ENCODE measurements around the gene RASAL1.

The RASAL1 gene

DNA sequence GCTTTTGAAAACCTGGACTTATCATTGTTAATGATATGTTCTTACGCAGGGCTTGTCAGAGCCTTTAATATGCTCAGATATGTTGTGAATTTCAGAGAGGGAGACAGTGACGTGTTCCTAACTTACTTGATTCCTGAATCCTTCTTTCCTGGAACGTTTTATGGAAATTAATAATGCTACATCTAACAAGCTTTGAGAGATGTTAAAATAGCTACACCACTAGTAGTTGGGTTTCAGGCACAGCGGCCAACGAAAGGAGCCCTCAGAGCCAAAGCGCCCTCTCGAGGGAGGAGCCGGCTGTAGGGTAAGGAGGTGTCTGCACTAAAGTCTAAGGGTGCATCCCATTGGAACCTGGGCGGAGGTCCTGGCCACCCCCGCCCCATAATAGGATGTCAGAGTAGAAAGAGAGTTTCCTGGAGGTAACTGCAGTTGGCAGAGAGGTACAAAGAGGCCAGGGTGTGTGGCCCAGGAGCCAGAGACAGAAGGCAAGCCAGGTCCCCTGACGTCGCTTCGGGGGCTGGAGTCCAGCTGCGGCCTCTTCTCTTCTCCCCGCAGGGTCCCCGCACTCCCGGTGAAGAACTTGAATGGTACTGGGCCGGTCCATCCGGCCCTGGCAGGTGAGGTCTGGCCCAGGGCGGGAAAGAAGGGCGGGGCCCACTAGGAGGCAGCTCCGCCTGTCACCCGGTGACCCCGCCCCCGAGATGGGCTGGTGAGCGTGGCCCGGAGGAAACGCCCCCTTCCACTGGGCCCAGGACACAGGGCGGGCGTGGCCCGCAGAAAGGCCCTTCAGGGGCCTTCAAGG, 42.8 kb downstream of the RASAL1 start:
- TF ChIP-seq, protein P1, sequence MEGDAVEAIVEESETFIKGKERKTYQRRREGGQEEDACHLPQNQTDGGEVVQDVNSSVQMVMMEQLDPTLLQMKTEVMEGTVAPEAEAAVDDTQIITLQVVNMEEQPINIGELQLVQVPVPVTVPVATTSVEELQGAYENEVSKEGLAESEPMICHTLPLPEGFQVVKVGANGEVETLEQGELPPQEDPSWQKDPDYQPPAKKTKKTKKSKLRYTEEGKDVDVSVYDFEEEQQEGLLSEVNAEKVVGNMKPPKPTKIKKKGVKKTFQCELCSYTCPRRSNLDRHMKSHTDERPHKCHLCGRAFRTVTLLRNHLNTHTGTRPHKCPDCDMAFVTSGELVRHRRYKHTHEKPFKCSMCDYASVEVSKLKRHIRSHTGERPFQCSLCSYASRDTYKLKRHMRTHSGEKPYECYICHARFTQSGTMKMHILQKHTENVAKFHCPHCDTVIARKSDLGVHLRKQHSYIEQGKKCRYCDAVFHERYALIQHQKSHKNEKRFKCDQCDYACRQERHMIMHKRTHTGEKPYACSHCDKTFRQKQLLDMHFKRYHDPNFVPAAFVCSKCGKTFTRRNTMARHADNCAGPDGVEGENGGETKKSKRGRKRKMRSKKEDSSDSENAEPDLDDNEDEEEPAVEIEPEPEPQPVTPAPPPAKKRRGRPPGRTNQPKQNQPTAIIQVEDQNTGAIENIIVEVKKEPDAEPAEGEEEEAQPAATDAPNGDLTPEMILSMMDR (IDR thresholded peaks at IDR 0.05; ENCODE audit: insufficient read depth, low read depth, low read length, missing control alignments) = peak; percentile 18
- H3K4me3 ChIP-seq (ENCODE audit: low read length) = no peak overlapping the region
- peak; percentile 37 for DNase-seq (ENCODE audit: low read depth)

DNA sequence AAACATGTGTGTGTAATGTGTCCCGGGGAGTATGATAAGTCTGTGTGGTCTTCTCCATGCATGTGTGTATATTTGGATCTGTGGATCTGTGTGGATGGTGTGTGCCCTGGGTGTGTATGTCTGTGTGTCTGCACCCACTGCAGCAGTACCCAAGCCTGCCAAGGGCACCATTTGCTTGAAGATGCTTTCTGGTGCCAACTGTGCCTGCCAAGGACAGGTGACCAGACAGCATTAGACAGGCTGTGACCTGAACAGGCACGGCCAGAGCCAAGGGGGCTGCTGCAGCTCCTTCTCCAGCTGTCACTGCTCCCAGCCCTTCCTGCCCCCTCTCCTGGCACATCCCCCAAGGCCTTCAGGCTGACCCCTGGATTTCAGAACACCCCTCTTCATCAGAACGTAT, 44.1 kb downstream of the RASAL1 start:
- no peak overlapping the region for H3K4me3 ChIP-seq (ENCODE audit: low read length)
- no peak for DNase-seq (ENCODE audit: low read depth)
- TF ChIP-seq, protein P1 (IDR thresholded peaks at IDR 0.05; ENCODE audit: insufficient read depth, low read depth, low read length, missing control alignments) = no peak

DNA sequence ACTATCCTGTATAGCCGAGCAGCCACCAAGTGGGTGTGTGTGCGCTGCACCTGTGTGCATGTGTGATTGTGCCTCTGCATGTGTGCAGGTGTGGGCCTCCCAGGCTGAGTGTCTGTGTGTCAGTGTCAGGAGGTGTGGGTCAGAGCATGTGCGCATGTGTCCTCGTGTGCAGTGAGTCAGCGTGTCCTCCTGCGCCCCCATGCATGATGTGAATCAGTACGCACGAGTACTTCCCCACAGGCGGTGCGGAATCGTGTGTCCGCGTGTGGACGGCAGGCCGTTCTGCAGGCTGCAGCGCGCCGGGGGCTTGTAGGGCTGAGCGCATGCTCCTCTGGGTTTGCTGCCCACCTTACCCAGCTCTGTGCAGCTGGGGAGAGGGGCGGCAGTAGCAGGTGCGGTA, 44.8 kb downstream of the RASAL1 start:
- no peak for DNase-seq (ENCODE audit: low read depth)
- H3K4me3 ChIP-seq (ENCODE audit: low read length) = no peak overlapping the region
- TF ChIP-seq, protein P1 (IDR thresholded peaks at IDR 0.05; ENCODE audit: insufficient read depth, low read depth, low read length, missing control alignments) = no peak

DNA sequence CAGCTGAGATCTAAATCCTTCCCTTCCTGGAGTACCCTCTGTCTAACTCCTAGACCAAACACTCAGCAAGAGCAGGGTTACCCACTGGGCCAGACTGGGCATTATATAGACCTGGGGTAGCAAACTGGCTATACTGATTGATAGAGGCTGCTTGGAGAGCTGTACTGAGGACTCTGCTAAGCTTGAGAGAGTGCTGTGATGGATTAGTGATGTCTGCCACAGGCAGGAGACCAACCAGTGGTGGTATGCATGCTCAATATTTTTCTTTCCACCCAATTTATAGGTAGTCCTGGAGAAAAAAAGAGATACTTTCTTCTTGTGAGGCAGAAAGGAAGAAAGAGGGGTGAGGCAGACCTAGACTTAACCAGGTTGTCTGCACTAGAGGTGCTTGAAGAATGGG, 45.7 kb downstream of the RASAL1 start:
- DNase-seq (ENCODE audit: low read depth) = no peak
- TF ChIP-seq, protein P1 (IDR thresholded peaks at IDR 0.05; ENCODE audit: insufficient read depth, low read depth, low read length, missing control alignments) = no peak
- H3K4me3 ChIP-seq (ENCODE audit: low read length) = no peak overlapping the region

DNA sequence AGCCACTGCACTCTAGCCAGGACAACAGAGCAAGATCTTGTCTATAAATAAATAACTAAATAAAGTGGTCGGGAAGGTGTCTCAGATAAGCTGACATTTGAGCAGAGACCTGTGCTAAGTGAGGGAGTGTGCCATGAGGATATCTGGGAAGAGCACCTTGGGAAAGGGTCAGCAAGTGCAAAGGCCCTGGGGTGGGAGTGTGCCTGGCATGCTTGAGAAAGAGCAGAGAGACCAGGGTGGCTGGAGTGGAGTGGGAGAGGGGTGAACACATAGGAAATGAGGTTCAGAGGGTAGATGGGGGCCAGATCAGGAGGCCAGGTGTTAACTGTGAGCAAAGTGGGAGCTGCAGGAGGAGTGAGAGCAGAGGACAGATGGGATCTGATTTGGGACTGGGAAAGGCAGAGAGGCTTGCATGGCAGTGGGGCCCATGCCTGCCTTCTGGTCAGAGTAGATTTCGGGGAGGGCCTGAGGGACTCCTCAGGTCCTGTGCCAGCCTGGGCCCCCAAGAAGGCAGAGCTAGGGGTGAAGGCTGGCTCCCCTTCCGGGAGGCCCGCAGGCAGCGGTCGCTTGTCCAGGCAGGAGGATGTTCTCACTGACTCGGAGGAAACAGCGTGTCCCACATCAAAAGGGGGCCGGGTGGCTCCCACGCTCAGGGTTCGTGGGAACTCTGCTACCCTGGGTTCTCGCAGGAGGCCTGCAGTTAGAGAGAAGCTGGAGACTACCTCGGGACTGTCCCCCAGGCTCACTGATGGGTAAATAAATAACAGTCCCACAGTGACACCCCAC, 46.4 kb downstream of the RASAL1 start:
- TF ChIP-seq, protein P1 (IDR thresholded peaks at IDR 0.05; ENCODE audit: insufficient read depth, low read depth, low read length, missing control alignments) = no peak
- DNase-seq (ENCODE audit: low read depth) = no peak
- no peak overlapping the region for H3K4me3 ChIP-seq (ENCODE audit: low read length)

DNA sequence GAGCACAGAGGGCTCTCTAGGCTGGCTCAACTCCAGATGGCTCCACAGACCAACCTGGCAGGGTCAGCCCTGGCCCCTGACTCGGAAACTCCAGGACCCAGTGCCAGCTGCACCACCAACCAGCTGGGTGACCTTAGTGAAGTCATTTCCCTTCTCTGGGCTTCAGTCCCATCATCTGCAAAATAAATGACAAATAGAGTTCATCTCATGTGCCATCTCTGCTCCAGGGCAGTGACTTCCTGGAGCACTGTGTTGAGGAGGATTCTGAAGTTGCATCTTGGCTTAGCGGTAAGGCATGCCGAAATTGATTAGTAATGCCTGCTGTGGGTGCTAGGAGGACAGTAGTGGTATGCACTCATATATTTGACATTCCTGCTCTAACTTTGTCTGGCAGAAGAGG, 47.5 kb downstream of the RASAL1 start:
- H3K4me3 ChIP-seq (ENCODE audit: low read length) = no peak overlapping the region
- TF ChIP-seq, protein P1 (IDR thresholded peaks at IDR 0.05; ENCODE audit: insufficient read depth, low read depth, low read length, missing control alignments) = no peak
- DNase-seq (ENCODE audit: low read depth) = no peak
